Activated CD4-positive, CD25-positive, alpha-beta regulatory T cell treated with anti-CD3 and anti-CD28 coated beads, Interleukin-2, amount 50 U/mL, for 72 hours (primary cell): ENCODE measurements around the gene SLC4A2.

Source experiments
- DNase-seq: peaks from one replicate; pipeline ENCODE4 v3.0.0; 2021

The SLC4A2 gene

GRCh38 chr7:151095828-151096475 lies 36.6 kb downstream of the SLC4A2 start:
- DNase-seq, result no peak

GRCh38 chr7:151099486-151100211 lies 40.3 kb downstream of the SLC4A2 start:
- DNase-seq, result no peak

- no peak for DNase-seq
Measured at GRCh38 chr7:151100921-151101320, 41.5 kb downstream of the SLC4A2 start.

GRCh38 chr7:151101621-151102396 lies 42.4 kb downstream of the SLC4A2 start:
- no peak for DNase-seq

GRCh38 chr7:151102991-151103390 lies 43.6 kb downstream of the SLC4A2 start:
- no peak for DNase-seq

- no peak for DNase-seq
Measured at GRCh38 chr7:151103973-151104372, 44.6 kb downstream of the SLC4A2 start.

GRCh38 chr7:151104411-151105235 lies 45.2 kb downstream of the SLC4A2 start:
- no peak for DNase-seq

- no peak for DNase-seq
Measured at GRCh38 chr7:151107882-151108281, 48.5 kb downstream of the SLC4A2 start.

GRCh38 chr7:151109094-151110048 lies 50.0 kb downstream of the SLC4A2 start:
- DNase-seq, result no peak

GRCh38 chr7:151110236-151110940 lies 51.0 kb downstream of the SLC4A2 start:
- DNase-seq, result no peak

- DNase-seq, result peak; percentile 74
Measured at GRCh38 chr7:151110941-151111645, 51.7 kb downstream of the SLC4A2 start.

GRCh38 chr7:151113344-151114150 lies 54.2 kb downstream of the SLC4A2 start:
- no peak for DNase-seq

GRCh38 chr7:151114151-151115090 lies 55.0 kb downstream of the SLC4A2 start:
- DNase-seq, result no peak

GRCh38 chr7:151115121-151115835 lies 55.9 kb downstream of the SLC4A2 start:
- DNase-seq, result no peak

GRCh38 chr7:151115836-151116418 lies 56.5 kb downstream of the SLC4A2 start:
- DNase-seq, result no peak

GRCh38 chr7:151116603-151117440 lies 57.4 kb downstream of the SLC4A2 start:
- DNase-seq, result no peak
